HepG2 (cell line): ENCODE data around the gene CDK10. TPM values are rescaled to one million over a fixed set of nuclear protein-coding genes. Genes with fewer than 3 reads are reported as not detected.

ENCODE experiments used
- BRD4 ChIP-seq: sonication (generic); formaldehyde crosslinking; IDR thresholded peaks from 2 replicates; pipeline ENCODE4 v1.4.0; 2020; ENCODE audit warnings: missing genetic modification reagents
- FOXA3 ChIP-seq: IDR thresholded peaks from 2 replicates; pipeline ENCODE4 v1.6.1; 2016; ENCODE audit warnings: missing genetic modification reagents, missing compliant biosample characterization
- GATAD2A ChIP-seq: IDR thresholded peaks from 2 replicates; pipeline ENCODE4 v1.6.1; 2016
- JUNB ChIP-seq: sonication (generic); formaldehyde crosslinking; IDR thresholded peaks from 2 replicates; pipeline ENCODE4 v1.8.0; 2022; ENCODE audit warnings: missing genetic modification reagents, mild to moderate bottlenecking, borderline replicate concordance
- KMT2A ChIP-seq: sonication (generic); formaldehyde crosslinking; IDR thresholded peaks from 2 replicates; pipeline ENCODE4 v1.4.0; 2020; ENCODE audit warnings: missing genetic modification reagents
- NFE2 ChIP-seq: sonication (generic); formaldehyde crosslinking; IDR thresholded peaks from 2 replicates; pipeline ENCODE4 v1.4.0; 2020; ENCODE audit warnings: missing genetic modification reagents
- SETDB1 ChIP-seq: sonication (generic); formaldehyde crosslinking; IDR thresholded peaks from 2 replicates; pipeline ENCODE4 v1.5.1; 2020; ENCODE audit warnings: missing genetic modification reagents, mild to moderate bottlenecking, borderline replicate concordance
- TAF1 ChIP-seq: sonication (generic); formaldehyde crosslinking; IDR thresholded peaks from 2 replicates; pipeline ENCODE4 v1.4.0; 2020; ENCODE audit warnings: missing genetic modification reagents
- TBP ChIP-seq: sonication (generic); formaldehyde crosslinking; IDR thresholded peaks from 2 replicates; pipeline ENCODE4 v1.5.0; 2020; ENCODE audit warnings: missing genetic modification reagents
- ZBTB7B ChIP-seq: sonication (generic); formaldehyde crosslinking; IDR thresholded peaks from 2 replicates; pipeline ENCODE4 v1.4.0; 2020; ENCODE audit warnings: missing genetic modification reagents
- ZFP90 ChIP-seq: sonication (generic); formaldehyde crosslinking; IDR thresholded peaks from 2 replicates; pipeline ENCODE4 v1.8.0; 2022; ENCODE audit warnings: missing genetic modification reagents, mild to moderate bottlenecking, inconsistent platforms, borderline replicate concordance
- ZNF552 ChIP-seq: sonication (generic); formaldehyde crosslinking; IDR thresholded peaks from 2 replicates; pipeline ENCODE4 v1.9.0; 2022; ENCODE audit warnings: missing genetic modification reagents, mild to moderate bottlenecking, borderline replicate concordance
- ZNF782 ChIP-seq: sonication (generic); formaldehyde crosslinking; IDR thresholded peaks from 2 replicates; pipeline ENCODE4 v1.4.0; 2020; ENCODE audit warnings: missing genetic modification reagents, mild to moderate bottlenecking, borderline replicate concordance
- polyA plus RNA-seq, 8 experiments: library from polyadenylated mRNA; depleted of rRNA in 3 of 8; stranded (reverse) in 7 of 8; unstranded in 1 of 8; fragments of >200 nt; fragmentation: Illumina TruSeq in 4 of 8; extraction: Trizol in 4 of 8; gene quantifications; 2 replicates each; pipeline versions ENCODE4 v1.2.1 to v1.2.3, GENCODE V29; 2011 to 2016; ENCODE audit warnings: low read depth in 4 of 8, missing spikeins in 1 of 8, mixed read lengths in 1 of 8; ENCODE audit not compliant: insufficient read depth in 1 of 8
- total RNA-seq, 5 experiments: library from RNA; depleted of rRNA; stranded (reverse); fragments of >200 nt; fragmentation: Illumina TruSeq; extraction: Trizol; gene quantifications; 2 replicates each; pipeline ENCODE4 v1.2.3, GENCODE V29; 2016; ENCODE audit warnings: low read depth in 1 of 5
- TF ChIP-seq, protein P1 (sequence below): sonication (generic); formaldehyde crosslinking; IDR thresholded peaks from 2 replicates; pipeline ENCODE4 v1.8.0; 2022; ENCODE audit warnings: mild to moderate bottlenecking, missing genetic modification reagents, moderate library complexity
- TF ChIP-seq, protein P2 (sequence below): sonication (generic); formaldehyde crosslinking; IDR thresholded peaks from 2 replicates; pipeline ENCODE4 v1.5.1; 2020; ENCODE audit warnings: missing genetic modification reagents, mild to moderate bottlenecking, borderline replicate concordance
- TF ChIP-seq, protein P3 (sequence below): sonication (generic); formaldehyde crosslinking; IDR thresholded peaks from 2 replicates; pipeline ENCODE4 v1.5.0; 2020; ENCODE audit warnings: mild to moderate bottlenecking, missing genetic modification reagents

Gene CDK10
- total and polyA plus RNA-seq, 2 of the 13 experiments (the other 11 are each of a cell fraction or from before 2014, with no cell fraction given) = 2.5 to 3.9 TPM

DNA sequence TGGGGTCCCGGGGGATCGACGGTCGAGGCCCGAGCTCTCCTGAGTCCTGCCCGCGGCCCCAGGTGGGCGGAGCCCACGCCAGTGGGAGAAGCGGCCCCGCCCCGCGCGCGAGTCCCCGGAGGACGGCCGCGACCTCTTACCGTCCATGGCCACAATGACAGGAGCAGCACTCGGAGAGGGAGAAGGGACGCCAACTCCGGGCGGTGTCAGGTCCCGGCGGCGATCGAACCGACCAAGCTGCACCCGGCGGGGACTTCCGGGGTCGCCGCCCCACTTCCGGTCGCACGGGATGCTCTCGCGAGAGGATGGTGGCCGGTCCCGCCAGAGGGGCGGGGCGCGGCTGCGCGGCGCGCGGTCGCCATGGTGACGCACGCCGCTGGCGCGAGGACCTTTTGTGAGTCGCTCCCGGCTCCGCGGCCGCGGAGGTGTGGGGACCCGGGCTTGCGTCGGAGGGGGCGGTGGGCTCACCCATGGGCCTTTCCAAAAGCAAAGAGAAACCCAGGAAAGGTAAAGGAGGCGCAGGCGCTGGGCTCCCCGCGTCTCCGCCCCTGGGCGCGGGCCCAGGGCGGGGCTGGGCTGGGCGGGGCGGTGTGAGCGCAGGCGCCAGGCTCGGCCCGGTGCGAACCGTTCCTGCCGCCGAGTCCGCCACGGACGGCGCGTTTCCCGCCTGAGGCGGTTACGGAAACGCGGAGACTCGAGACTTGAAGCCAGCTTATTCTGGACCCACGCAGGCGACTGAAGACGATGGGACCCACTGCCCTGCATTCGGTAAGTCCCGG, 28.9 kb upstream of the CDK10 start, which contains the start of the genes CHMP1A and SPATA33 (continued):
- TF ChIP-seq, protein P1, sequence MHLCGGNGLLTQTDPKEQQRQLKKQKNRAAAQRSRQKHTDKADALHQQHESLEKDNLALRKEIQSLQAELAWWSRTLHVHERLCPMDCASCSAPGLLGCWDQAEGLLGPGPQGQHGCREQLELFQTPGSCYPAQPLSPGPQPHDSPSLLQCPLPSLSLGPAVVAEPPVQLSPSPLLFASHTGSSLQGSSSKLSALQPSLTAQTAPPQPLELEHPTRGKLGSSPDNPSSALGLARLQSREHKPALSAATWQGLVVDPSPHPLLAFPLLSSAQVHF (CRISPR knock-in tag) = 0 out of 2 replicates have a peak, but pooled peaks have one; percentile 63
- no peak; the same call in 1 of the 2 replicates for TF ChIP-seq TBP (CRISPR knock-in tag)
- TF ChIP-seq ZNF552 (CRISPR knock-in tag) = 0 out of 2 replicates have a peak, but pooled peaks have one; percentile 79
- TF ChIP-seq ZFP90 (CRISPR knock-in tag) = no peak; the same call in 1 of the 2 replicates
- TF ChIP-seq ZBTB7B = peak; percentile 86
- TF ChIP-seq, protein P2, sequence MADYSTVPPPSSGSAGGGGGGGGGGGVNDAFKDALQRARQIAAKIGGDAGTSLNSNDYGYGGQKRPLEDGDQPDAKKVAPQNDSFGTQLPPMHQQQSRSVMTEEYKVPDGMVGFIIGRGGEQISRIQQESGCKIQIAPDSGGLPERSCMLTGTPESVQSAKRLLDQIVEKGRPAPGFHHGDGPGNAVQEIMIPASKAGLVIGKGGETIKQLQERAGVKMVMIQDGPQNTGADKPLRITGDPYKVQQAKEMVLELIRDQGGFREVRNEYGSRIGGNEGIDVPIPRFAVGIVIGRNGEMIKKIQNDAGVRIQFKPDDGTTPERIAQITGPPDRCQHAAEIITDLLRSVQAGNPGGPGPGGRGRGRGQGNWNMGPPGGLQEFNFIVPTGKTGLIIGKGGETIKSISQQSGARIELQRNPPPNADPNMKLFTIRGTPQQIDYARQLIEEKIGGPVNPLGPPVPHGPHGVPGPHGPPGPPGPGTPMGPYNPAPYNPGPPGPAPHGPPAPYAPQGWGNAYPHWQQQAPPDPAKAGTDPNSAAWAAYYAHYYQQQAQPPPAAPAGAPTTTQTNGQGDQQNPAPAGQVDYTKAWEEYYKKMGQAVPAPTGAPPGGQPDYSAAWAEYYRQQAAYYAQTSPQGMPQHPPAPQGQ (CRISPR knock-in tag) = no peak
- TF ChIP-seq FOXA3 (CRISPR knock-in tag) = peak; percentile 37
- TF ChIP-seq KMT2A (CRISPR knock-in tag) = peak; percentile 93
- TF ChIP-seq NFE2 (CRISPR knock-in tag) = no peak
- no peak for TF ChIP-seq BRD4 (CRISPR knock-in tag)
- TF ChIP-seq SETDB1 (CRISPR knock-in tag) = no peak
- no peak for TF ChIP-seq JUNB (CRISPR knock-in tag)
- peak; percentile 80 for TF ChIP-seq TAF1 (CRISPR knock-in tag)
- no peak; the same call in 1 of the 2 replicates for TF ChIP-seq GATAD2A
- peak; percentile 85 for TF ChIP-seq ZNF782 (CRISPR knock-in tag)
- TF ChIP-seq, protein P3, sequence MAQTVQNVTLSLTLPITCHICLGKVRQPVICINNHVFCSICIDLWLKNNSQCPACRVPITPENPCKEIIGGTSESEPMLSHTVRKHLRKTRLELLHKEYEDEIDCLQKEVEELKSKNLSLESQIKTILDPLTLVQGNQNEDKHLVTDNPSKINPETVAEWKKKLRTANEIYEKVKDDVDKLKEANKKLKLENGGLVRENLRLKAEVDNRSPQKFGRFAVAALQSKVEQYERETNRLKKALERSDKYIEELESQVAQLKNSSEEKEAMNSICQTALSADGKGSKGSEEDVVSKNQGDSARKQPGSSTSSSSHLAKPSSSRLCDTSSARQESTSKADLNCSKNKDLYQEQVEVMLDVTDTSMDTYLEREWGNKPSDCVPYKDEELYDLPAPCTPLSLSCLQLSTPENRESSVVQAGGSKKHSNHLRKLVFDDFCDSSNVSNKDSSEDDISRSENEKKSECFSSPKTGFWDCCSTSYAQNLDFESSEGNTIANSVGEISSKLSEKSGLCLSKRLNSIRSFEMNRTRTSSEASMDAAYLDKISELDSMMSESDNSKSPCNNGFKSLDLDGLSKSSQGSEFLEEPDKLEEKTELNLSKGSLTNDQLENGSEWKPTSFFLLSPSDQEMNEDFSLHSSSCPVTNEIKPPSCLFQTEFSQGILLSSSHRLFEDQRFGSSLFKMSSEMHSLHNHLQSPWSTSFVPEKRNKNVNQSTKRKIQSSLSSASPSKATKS (CRISPR knock-in tag) = no peak
